ENCODE results near the gene SIGLECL1. TPM values are rescaled to one million over a fixed set of nuclear protein-coding genes. Genes with fewer than 3 reads are reported as not detected.

SIGLECL1 gene
- total and polyA plus RNA-seq, 9 of the 15 experiments (the other 6 are each of a cell fraction or from before 2014, with no cell fraction given), result not detected

- H3K36me3 ChIP-seq (ENCODE audit: control insufficient read depth, insufficient read depth, low read length), result no peaks in the 10 kb centered on the region
- no peaks in the 10 kb centered on the region for H4K20me1 ChIP-seq (replicated peaks; ENCODE audit: control insufficient read depth, insufficient read depth, low read length)
- TF ChIP-seq ZNF324 (CRISPR knock-in tag; IDR thresholded peaks at IDR 0.05) (no peak), IRF2 (CRISPR knock-in tag; IDR thresholded peaks at IDR 0.05) (no peak), CTCFL (IDR thresholded peaks at IDR 0.05; ENCODE audit: borderline replicate concordance, insufficient read depth, low read depth, low read length, poor library complexity, severe bottlenecking) (no peak), ZNF436 (CRISPR knock-in tag; IDR thresholded peaks at IDR 0.05) (no peak), TRIM24 (IDR thresholded peaks at IDR 0.05) (no peak), ZNF586 (CRISPR knock-in tag; conservative IDR thresholded peaks at IDR 0.05) (no peak), SFPQ (IDR thresholded peaks at IDR 0.05; ENCODE audit: low read depth, low read length) (no peak), ZNF143 (CRISPR knock-in tag; IDR thresholded peaks at IDR 0.05) (no peak), NFIC (IDR thresholded peaks at IDR 0.05) (no peak), UBTF (IDR thresholded peaks at IDR 0.05; ENCODE audit: borderline replicate concordance in 1 of 2, low read depth in 2 of 2, low read length in 2 of 2) (no peak), BRD9 (IDR thresholded peaks at IDR 0.05; ENCODE audit: low read depth, partially characterized antibody) (no peak), KAT8 (IDR thresholded peaks at IDR 0.05; ENCODE audit: low read depth) (no peak)
- peaks cover 24 to 49% of the 10 kb centered on the region in 2 experiments for H3K27me3 ChIP-seq (ENCODE audit: control insufficient read depth in 2 of 2, insufficient read depth in 2 of 2, low read length in 2 of 2)
- intact Hi-C loops (cut with micrococcal nuclease), result no loop called here
- no peaks in the 10 kb centered on the region for H3K9me3 ChIP-seq (replicated peaks; ENCODE audit: control insufficient read depth, insufficient read depth, low read depth, low read length)
- H3K9ac ChIP-seq (ENCODE audit: insufficient read depth in 1 of 2, low read depth in 2 of 2, low read length in 2 of 2), result no peak overlapping the region
- no peak overlapping the region for H3K27ac ChIP-seq (ENCODE audit: extremely low read depth, low read depth, low read length)
- H3K4me3 ChIP-seq, result no peak overlapping the region
- CTCF ChIA-PET (ENCODE audit: low intra/inter-chr PET ratio), result no interaction called here
- 2% methylated on average over 4 of the region's 4 CpGs for WGBS (ENCODE audit: insufficient coverage, low coverage, missing lambda C conversion rate)
- BruUV-seq (replicated peaks), result no TSS peak
- no peaks in the 10 kb centered on the region for H3K79me2 ChIP-seq (ENCODE audit: control insufficient read depth, insufficient read depth, low read length)
- H3K4me1 ChIP-seq (replicated peaks in 1 of 2; ENCODE audit: control insufficient read depth in 2 of 2, insufficient read depth in 2 of 2, low read length in 2 of 2), result no peaks in the 10 kb centered on the region; a peak in 1 of 5 replicates
- FAIRE-seq (no peak), ATAC-seq (no peak), DNase-seq (ENCODE audit: extremely low read depth in 1 of 4, low spot score in 3 of 4) (no peak)
- H2AFZ ChIP-seq (ENCODE audit: low read depth, low read length), result no peak overlapping the region
- H3K9me1 ChIP-seq (ENCODE audit: control insufficient read depth, insufficient read depth, low read length), result no peaks in the 10 kb centered on the region
- no peak overlapping the region for H3K4me2 ChIP-seq (ENCODE audit: insufficient read depth, low read length)
- in situ Hi-C loops (cut with MboI), result no loop called here
- POLR2A ChIA-PET, result no interaction called here
These were observed 12.9 kb downstream of the SIGLECL1 start for GRCh38 chr19:51263808-51264207.
